DMS114 treated with DMSO at 0.1 percent for 48 hours (cell line): Measurements from ENCODE around the gene GDF2.

Source experiments
- DNase-seq: peaks from one replicate; lab custom pipeline; 2025; ENCODE audit not compliant: unreplicated experiment; lab: John Stamatoyannopoulos, UW

The GDF2 gene

GRCh38 chr10:47290338-47290737 is 31.9 kb upstream of the GDF2 start:
- DNase-seq = no peak

- DNase-seq = no peak
These were observed 30.6 kb upstream of the GDF2 start for GRCh38 chr10:47291682-47292081.

GRCh38 chr10:47294057-47294456 is 28.2 kb upstream of the GDF2 start:
- DNase-seq = no peak

- DNase-seq = no peak
These were observed 27.8 kb upstream of the GDF2 start for GRCh38 chr10:47294501-47294900.

- DNase-seq = no peak
These were observed 26.8 kb upstream of the GDF2 start for GRCh38 chr10:47295411-47295810.

- no peak for DNase-seq
These were observed 25.9 kb upstream of the GDF2 start for GRCh38 chr10:47296156-47296894.

- DNase-seq = no peak
These were observed 25.3 kb upstream of the GDF2 start for GRCh38 chr10:47296941-47297340.

- no peak for DNase-seq
These were observed 24.3 kb upstream of the GDF2 start for GRCh38 chr10:47297866-47298540.

- DNase-seq = no peak
These were observed 23.5 kb upstream of the GDF2 start for GRCh38 chr10:47298715-47299114.

- no peak for DNase-seq
These were observed 22.4 kb upstream of the GDF2 start, which contains the start of gene GDF10 for GRCh38 chr10:47299611-47300428. GDF10 (plus strand) TSS chr10:47300197; CDS start chr10:47300652, 455 bp downstream.

- DNase-seq = no peak
These were observed 21.8 kb upstream of the GDF2 start for GRCh38 chr10:47300429-47300931.

GRCh38 chr10:47301833-47302232 is 20.4 kb upstream of the GDF2 start:
- no peak for DNase-seq

GRCh38 chr10:47303105-47303504 is 19.1 kb upstream of the GDF2 start:
- no peak for DNase-seq

GRCh38 chr10:47303866-47304265 is 18.4 kb upstream of the GDF2 start:
- DNase-seq = no peak

GRCh38 chr10:47305566-47305965 is 16.7 kb upstream of the GDF2 start:
- no peak for DNase-seq

- no peak for DNase-seq
These were observed 15.7 kb upstream of the GDF2 start for GRCh38 chr10:47306387-47307210.

- no peak for DNase-seq
These were observed 14.9 kb upstream of the GDF2 start for GRCh38 chr10:47307381-47307780.

GRCh38 chr10:47308775-47309174 is 13.5 kb upstream of the GDF2 start:
- DNase-seq = no peak

- DNase-seq = no peak
These were observed 12.7 kb upstream of the GDF2 start for GRCh38 chr10:47309408-47310089.

GRCh38 chr10:47310090-47310505 is 12.2 kb upstream of the GDF2 start:
- DNase-seq = no peak
